ENCODE results near the gene INAFM1. TPM values are rescaled to one million over a fixed set of nuclear protein-coding genes. Genes with fewer than 3 reads are reported as not detected.

INAFM1 gene
- total and polyA plus RNA-seq, 9 of the 15 experiments (the other 6 are each of a cell fraction or from before 2014, with no cell fraction given): 0.71 to 30.9 (median 3.1) TPM

DNA sequence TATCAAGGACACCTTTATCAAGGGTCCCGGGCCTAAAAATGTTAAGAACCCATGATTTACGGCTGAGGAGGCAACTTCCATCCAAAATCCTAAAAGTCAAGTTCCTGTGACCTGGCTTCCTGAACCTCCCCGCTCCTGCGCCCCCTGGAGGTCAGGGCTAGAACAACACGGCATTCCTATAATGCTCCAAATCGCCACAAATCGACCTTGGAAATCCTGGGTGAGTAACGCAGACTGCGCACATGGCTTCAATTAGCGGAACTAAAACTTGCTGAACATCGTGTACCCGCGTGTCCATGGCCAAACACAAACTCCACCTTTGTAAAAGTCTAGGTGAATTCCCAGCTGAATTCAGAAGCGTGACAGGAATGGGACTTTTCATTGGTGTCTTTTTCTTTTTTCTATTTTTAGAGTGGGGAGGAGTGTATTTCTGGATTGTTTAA is 30.6 kb downstream of the INAFM1 start (continued):
- TF ChIP-seq, protein P1, sequence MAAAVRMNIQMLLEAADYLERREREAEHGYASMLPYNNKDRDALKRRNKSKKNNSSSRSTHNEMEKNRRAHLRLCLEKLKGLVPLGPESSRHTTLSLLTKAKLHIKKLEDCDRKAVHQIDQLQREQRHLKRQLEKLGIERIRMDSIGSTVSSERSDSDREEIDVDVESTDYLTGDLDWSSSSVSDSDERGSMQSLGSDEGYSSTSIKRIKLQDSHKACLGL (CRISPR knock-in tag; IDR thresholded peaks at IDR 0.05; ENCODE audit: borderline replicate concordance, poor library complexity, severe bottlenecking): no peak
- TF ChIP-seq CBX2 (IDR thresholded peaks at IDR 0.05; ENCODE audit: insufficient read depth, low read length, poor library complexity, severe bottlenecking) (no peak), CHD2 (IDR thresholded peaks at IDR 0.05; ENCODE audit: low read depth, low read length) (no peak), NFYB (IDR thresholded peaks at IDR 0.05; ENCODE audit: extremely low read depth, insufficient read length) (no peak), FOXM1 (IDR thresholded peaks at IDR 0.05; ENCODE audit: low read depth) (no peak), FOXM1 (CRISPR knock-in tag; IDR thresholded peaks at IDR 0.05; ENCODE audit: low read depth) (no peak), SUPT5H (IDR thresholded peaks at IDR 0.05) (no peak), HDGF (IDR thresholded peaks at IDR 0.05) (no peak), ESRRA (IDR thresholded peaks at IDR 0.05; ENCODE audit: borderline replicate concordance, low read depth) (peak; percentile 70; the same call in 1 of the 2 replicates), SRF (CRISPR knock-in tag; IDR thresholded peaks at IDR 0.05) (0 out of 4 replicates have a peak, but pooled peaks of 1 of the 2 experiments have one; percentile 32), GTF2F1 (IDR thresholded peaks at IDR 0.05; ENCODE audit: low read depth, low read length) (no peak), ZNF586 (CRISPR knock-in tag; conservative IDR thresholded peaks at IDR 0.05) (no peak), HMG20A (CRISPR knock-in tag; conservative IDR thresholded peaks at IDR 0.05) (no peak), HDAC6 (IDR thresholded peaks at IDR 0.05; ENCODE audit: low read depth, low read length) (no peak), THRAP3 (IDR thresholded peaks at IDR 0.05; ENCODE audit: borderline replicate concordance) (no peak), RAD21 (CRISPR knock-in tag; conservative IDR thresholded peaks at IDR 0.05 in 1 of 2, IDR thresholded peaks at IDR 0.05 in 1 of 2) (peak; percentile 53 to 65), CXXC5 (CRISPR knock-in tag; IDR thresholded peaks at IDR 0.05) (peak; percentile 69), SP1 (CRISPR knock-in tag; IDR thresholded peaks at IDR 0.05) (no peak), GATAD2B (IDR thresholded peaks at IDR 0.05; ENCODE audit: borderline replicate concordance) (no peak), ARHGAP35 (IDR thresholded peaks at IDR 0.05; ENCODE audit: partially characterized antibody) (no peak), DPF2 (IDR thresholded peaks at IDR 0.05) (no peak), ZKSCAN1 (IDR thresholded peaks at IDR 0.05; ENCODE audit: low read depth, low read length) (no peak)
- TF ChIP-seq, protein P2, sequence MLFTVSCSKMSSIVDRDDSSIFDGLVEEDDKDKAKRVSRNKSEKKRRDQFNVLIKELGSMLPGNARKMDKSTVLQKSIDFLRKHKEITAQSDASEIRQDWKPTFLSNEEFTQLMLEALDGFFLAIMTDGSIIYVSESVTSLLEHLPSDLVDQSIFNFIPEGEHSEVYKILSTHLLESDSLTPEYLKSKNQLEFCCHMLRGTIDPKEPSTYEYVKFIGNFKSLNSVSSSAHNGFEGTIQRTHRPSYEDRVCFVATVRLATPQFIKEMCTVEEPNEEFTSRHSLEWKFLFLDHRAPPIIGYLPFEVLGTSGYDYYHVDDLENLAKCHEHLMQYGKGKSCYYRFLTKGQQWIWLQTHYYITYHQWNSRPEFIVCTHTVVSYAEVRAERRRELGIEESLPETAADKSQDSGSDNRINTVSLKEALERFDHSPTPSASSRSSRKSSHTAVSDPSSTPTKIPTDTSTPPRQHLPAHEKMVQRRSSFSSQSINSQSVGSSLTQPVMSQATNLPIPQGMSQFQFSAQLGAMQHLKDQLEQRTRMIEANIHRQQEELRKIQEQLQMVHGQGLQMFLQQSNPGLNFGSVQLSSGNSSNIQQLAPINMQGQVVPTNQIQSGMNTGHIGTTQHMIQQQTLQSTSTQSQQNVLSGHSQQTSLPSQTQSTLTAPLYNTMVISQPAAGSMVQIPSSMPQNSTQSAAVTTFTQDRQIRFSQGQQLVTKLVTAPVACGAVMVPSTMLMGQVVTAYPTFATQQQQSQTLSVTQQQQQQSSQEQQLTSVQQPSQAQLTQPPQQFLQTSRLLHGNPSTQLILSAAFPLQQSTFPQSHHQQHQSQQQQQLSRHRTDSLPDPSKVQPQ (CRISPR knock-in tag; IDR thresholded peaks at IDR 0.05; ENCODE audit: borderline replicate concordance): no peak
- TF ChIP-seq, protein P3, sequence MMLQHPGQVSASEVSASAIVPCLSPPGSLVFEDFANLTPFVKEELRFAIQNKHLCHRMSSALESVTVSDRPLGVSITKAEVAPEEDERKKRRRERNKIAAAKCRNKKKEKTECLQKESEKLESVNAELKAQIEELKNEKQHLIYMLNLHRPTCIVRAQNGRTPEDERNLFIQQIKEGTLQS (IDR thresholded peaks at IDR 0.05): no peak; the same call in 1 of the 2 replicates
- TF ChIP-seq, protein P3 (CRISPR knock-in tag; conservative IDR thresholded peaks at IDR 0.05): no peak
- TF ChIP-seq, protein P4, sequence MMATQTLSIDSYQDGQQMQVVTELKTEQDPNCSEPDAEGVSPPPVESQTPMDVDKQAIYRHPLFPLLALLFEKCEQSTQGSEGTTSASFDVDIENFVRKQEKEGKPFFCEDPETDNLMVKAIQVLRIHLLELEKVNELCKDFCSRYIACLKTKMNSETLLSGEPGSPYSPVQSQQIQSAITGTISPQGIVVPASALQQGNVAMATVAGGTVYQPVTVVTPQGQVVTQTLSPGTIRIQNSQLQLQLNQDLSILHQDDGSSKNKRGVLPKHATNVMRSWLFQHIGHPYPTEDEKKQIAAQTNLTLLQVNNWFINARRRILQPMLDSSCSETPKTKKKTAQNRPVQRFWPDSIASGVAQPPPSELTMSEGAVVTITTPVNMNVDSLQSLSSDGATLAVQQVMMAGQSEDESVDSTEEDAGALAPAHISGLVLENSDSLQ (IDR thresholded peaks at IDR 0.05): peak; percentile 47; the same call in 1 of the 2 replicates

Data from K562 (cell line).